Neuronal stem cell (in vitro differentiated cells): ENCODE data around the gene MAP10.

ENCODE experiments used
- DNase-seq: peaks from one replicate; pipeline ENCODE4 v3.0.0-alpha.2; 2013; ENCODE audit warnings: low spot score
- H2AFZ ChIP-seq: one replicate; pipeline ENCODE4 v1.6.1; 2013; ENCODE audit warnings: mild to moderate bottlenecking, low read length, inconsistent platforms
- H2AK5ac ChIP-seq: 2 replicates; pipeline ENCODE4 v1.6.1; 2013; ENCODE audit warnings: low read depth, mild to moderate bottlenecking, inconsistent platforms, low read length, moderate library complexity, mixed read lengths
- H2BK120ac ChIP-seq: 2 replicates; pipeline ENCODE4 v1.6.1; 2013; ENCODE audit warnings: low read depth, mild to moderate bottlenecking, inconsistent platforms, low read length, moderate library complexity, mixed read lengths
- H2BK12ac ChIP-seq: one replicate; pipeline ENCODE4 v1.6.1; 2013; ENCODE audit warnings: low read length, inconsistent platforms
- H2BK15ac ChIP-seq: 2 replicates; pipeline ENCODE4 v1.6.1; 2013; ENCODE audit warnings: mild to moderate bottlenecking, low read length, inconsistent platforms, mixed read lengths
- H2BK5ac ChIP-seq: one replicate; pipeline ENCODE4 v1.6.1; 2013; ENCODE audit warnings: inconsistent platforms, mild to moderate bottlenecking, low read length, moderate library complexity
- H3K14ac ChIP-seq: one replicate; pipeline ENCODE4 v1.6.1; 2013; ENCODE audit warnings: low read length, inconsistent platforms
- H3K18ac ChIP-seq: 2 replicates; pipeline ENCODE4 v1.6.1; 2013; ENCODE audit warnings: low read length, inconsistent platforms
- H3K23ac ChIP-seq: 2 replicates; pipeline ENCODE4 v1.6.1; 2013; ENCODE audit warnings: low read depth, mild to moderate bottlenecking, mixed read lengths, low read length, inconsistent platforms; ENCODE audit not compliant: poor library complexity
- H3K27ac ChIP-seq: replicated peaks from 3 replicates; pipeline ENCODE4 v1.5.1; 2013; ENCODE audit warnings: low read length, inconsistent platforms
- H3K27me3 ChIP-seq, 3 experiments: 2 replicates each; pipeline ENCODE4 v1.6.1; 2013; ENCODE audit warnings: low read length in 3 of 3, mild to moderate bottlenecking in 2 of 3, inconsistent platforms in 1 of 3, low read depth in 1 of 3, mixed read lengths in 1 of 3, moderate library complexity in 1 of 3; ENCODE audit not compliant: control insufficient read depth in 3 of 3, insufficient read depth in 3 of 3
- H3K36me3 ChIP-seq, 2 donors: replicated peaks in 1 of 2; 2 replicates each; pipeline ENCODE4 v1.6.1; 2013; ENCODE audit warnings: low read length in 2 of 2; ENCODE audit not compliant: control insufficient read depth in 2 of 2, insufficient read depth in 2 of 2
- H3K4ac ChIP-seq: 2 replicates; pipeline ENCODE4 v1.6.1; 2013; ENCODE audit warnings: inconsistent platforms, mild to moderate bottlenecking, low read length, moderate library complexity
- H3K4me1 ChIP-seq, 2 donors: 1 replicate in 1 of 2; 2 replicates in 1 of 2; pipeline ENCODE4 v1.6.1; 2013; ENCODE audit warnings: low read length in 2 of 2, low read depth in 1 of 2; ENCODE audit not compliant: control insufficient read depth in 2 of 2, insufficient read depth in 1 of 2
- H3K4me2 ChIP-seq: one replicate; pipeline ENCODE4 v1.6.1; 2013; ENCODE audit warnings: mild to moderate bottlenecking, low read length, inconsistent platforms; ENCODE audit not compliant: insufficient read depth, poor library complexity, severe bottlenecking
- H3K4me3 ChIP-seq, 2 donors: 2 replicates each; pipeline ENCODE4 v1.5.1; 2013; ENCODE audit warnings: low read length in 2 of 2, mild to moderate bottlenecking in 2 of 2, inconsistent platforms in 1 of 2, moderate library complexity in 1 of 2
- H3K79me1 ChIP-seq: one replicate; pipeline ENCODE4 v1.6.1; 2013; ENCODE audit warnings: low read depth, mild to moderate bottlenecking, inconsistent platforms, low read length, moderate library complexity
- H3K9ac ChIP-seq: one replicate; pipeline ENCODE4 v1.6.1; 2013; ENCODE audit warnings: mild to moderate bottlenecking, low read depth, low read length, inconsistent platforms; ENCODE audit not compliant: poor library complexity
- H3K9me3 ChIP-seq, 2 donors: replicated peaks in 1 of 2; 2 replicates each; pipeline versions ENCODE3 to v1.6.1; 2013; ENCODE audit warnings: low read length in 2 of 2, mild to moderate bottlenecking in 2 of 2, inconsistent platforms in 1 of 2, low read depth in 1 of 2, mixed read lengths in 1 of 2, moderate library complexity in 1 of 2; ENCODE audit not compliant: control insufficient read depth in 2 of 2, insufficient read depth in 1 of 2
- H4K8ac ChIP-seq: one replicate; pipeline ENCODE4 v1.6.1; 2013; ENCODE audit warnings: low read depth, mild to moderate bottlenecking, inconsistent platforms, low read length, moderate library complexity
- H4K91ac ChIP-seq: one replicate; pipeline ENCODE4 v1.6.1; 2013; ENCODE audit warnings: low read length, low read depth, mild to moderate bottlenecking, inconsistent platforms; ENCODE audit not compliant: poor library complexity
- WGBS, 2 donors: extraction: QIAGEN DNeasy Blood & Tissue Kit; methylation state at CpG; one replicate each; pipeline ENCODE4 v1.1.7; 2013; ENCODE audit warnings: missing lambda C conversion rate in 2 of 2, mixed read lengths in 1 of 2; ENCODE audit not compliant: insufficient read length in 2 of 2, insufficient replicate concordance in 1 of 2; ENCODE audit errors: extremely low coverage in 2 of 2; 5-methylcytosine and 5-hydroxymethylcytosine counted together

The MAP10 gene

DNA sequence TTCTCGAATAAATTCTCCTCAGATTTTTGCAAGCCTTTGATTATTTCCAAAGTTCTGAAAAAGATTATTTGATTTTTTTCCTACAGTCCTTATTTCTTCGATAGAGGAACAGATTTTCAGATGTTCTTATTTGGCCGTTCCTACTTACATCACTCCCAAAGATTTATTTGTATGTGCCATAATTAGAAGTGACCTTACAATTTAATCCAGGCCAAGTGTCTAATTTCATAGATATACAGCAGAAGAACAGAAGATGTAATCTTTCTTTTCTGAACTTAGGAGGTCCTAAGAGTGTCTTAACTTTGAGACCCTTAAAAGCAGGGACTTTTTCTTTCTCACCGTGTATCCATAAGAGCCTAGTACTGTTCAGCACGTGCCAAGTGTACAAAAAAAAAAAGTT, 46.3 kb downstream of the MAP10 start:
- Histone ChIP-seq H2AK5ac (no peak overlapping the region), H3K23ac (no peak overlapping the region), H3K4ac (no peak overlapping the region), H2AFZ (no peak overlapping the region), H3K4me1 (no peaks in the 10 kb centered on the region), H3K36me3 (no peaks in the 10 kb centered on the region), H2BK120ac (no peak overlapping the region), H2BK5ac (no peak overlapping the region), H3K4me3 (no peak overlapping the region), H3K27me3 (peaks cover 0 to 3% (median 0%) of the 10 kb centered on the region in 3 experiments), H3K4me2 (no peak overlapping the region), H4K91ac (no peak overlapping the region), H3K14ac (no peak overlapping the region), H3K9me3 (no peaks in the 10 kb centered on the region), H4K8ac (no peak overlapping the region), H3K9ac (no peak overlapping the region), H3K27ac (no peak overlapping the region), H2BK15ac (no peak overlapping the region), H2BK12ac (no peak overlapping the region), H3K79me1 (no peaks in the 10 kb centered on the region), H3K18ac (no peak overlapping the region)
- no peak for DNase-seq
- WGBS, 2 donors, result no CpG with 5 or more reads among the region's 5 CpGs

DNA sequence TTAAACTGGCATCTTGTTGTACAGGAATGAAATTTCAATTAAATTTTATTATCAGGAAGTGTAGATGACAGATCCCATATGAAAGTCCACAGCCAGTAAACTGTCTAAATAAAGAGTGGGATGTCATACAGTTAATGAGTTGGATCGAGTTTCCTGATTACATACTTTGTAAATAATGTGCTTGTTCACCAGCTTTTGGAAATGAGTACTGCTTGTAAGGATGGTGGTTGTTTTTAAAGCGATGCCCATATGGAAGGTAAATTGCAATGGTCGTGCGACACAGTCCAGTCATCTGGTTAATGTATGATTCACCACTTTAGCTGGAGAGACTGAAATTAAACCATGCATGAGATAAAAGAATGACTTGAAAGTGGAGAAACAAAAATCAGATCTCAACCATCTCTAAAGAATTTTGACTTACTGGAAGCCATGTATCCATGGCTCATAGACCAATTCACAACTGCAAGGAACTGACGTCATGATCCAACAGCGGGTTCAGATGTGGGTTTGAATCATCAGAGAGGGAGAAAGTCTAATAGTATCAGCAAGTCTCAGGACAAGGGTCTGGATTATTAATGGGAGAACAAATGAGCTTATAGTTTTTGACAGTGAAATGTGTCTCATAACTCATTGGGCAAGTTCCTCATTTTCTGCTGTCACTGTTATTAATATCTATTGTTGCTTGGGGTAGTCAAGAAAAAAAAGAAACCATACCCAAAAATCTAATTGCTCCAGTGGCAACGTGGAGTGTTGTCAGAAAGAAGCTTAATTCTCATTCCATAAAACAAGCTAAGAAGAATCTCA, 49.0 kb downstream of the MAP10 start:
- H3K23ac ChIP-seq, result no peak overlapping the region
- no peak overlapping the region for H3K18ac ChIP-seq
- no peak overlapping the region for H3K4me3 ChIP-seq
- no peaks in the 10 kb centered on the region for H3K36me3 ChIP-seq
- H3K4me2 ChIP-seq, result no peak overlapping the region
- H4K91ac ChIP-seq, result no peak overlapping the region
- no CpG with 5 or more reads among the region's 7 CpGs for WGBS, 2 donors
- no peak for DNase-seq
- no peak overlapping the region for H4K8ac ChIP-seq
- no peak overlapping the region for H2BK5ac ChIP-seq
- H3K27me3 ChIP-seq, result no peaks in the 10 kb centered on the region
- no peak overlapping the region for H3K27ac ChIP-seq
- no peak overlapping the region for H2BK12ac ChIP-seq
- H3K14ac ChIP-seq, result no peak overlapping the region
- no peak overlapping the region for H2AK5ac ChIP-seq
- no peak overlapping the region for H2BK120ac ChIP-seq
- no peak overlapping the region for H2AFZ ChIP-seq
- H2BK15ac ChIP-seq, result no peak overlapping the region
- no peaks in the 10 kb centered on the region for H3K79me1 ChIP-seq
- H3K9me3 ChIP-seq, result no peaks in the 10 kb centered on the region
- H3K9ac ChIP-seq, result no peak overlapping the region
- H3K4me1 ChIP-seq, result no peaks in the 10 kb centered on the region
- no peak overlapping the region for H3K4ac ChIP-seq

DNA sequence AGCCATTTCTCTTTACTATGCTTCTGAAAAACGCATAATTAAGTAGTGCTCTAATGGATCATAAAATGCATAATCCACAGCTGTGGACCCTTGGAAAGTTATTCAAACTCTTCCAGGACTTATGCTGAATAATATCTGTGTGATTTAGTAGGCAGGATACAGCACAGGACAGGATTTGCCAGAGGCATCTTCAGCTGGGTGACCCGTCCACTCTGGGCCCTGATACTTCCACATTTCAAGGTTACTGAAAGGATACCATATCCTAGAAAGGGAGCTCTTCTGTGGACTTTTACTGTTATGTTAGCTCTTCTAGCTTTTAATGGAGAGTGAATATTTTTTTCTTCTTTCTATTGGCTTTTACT, 49.6 kb downstream of the MAP10 start:
- Histone ChIP-seq H3K18ac (no peak overlapping the region), H3K4ac (no peak overlapping the region), H3K23ac (no peak overlapping the region), H3K4me3 (no peak overlapping the region), H3K27ac (no peak overlapping the region), H3K36me3 (no peaks in the 10 kb centered on the region), H2AK5ac (no peak overlapping the region), H2BK12ac (no peak overlapping the region), H2BK15ac (no peak overlapping the region), H3K79me1 (no peaks in the 10 kb centered on the region), H2AFZ (no peak overlapping the region), H4K91ac (no peak overlapping the region), H3K4me2 (no peak overlapping the region), H3K27me3 (no peaks in the 10 kb centered on the region), H3K9me3 (no peaks in the 10 kb centered on the region), H4K8ac (no peak overlapping the region), H2BK5ac (no peak overlapping the region), H2BK120ac (no peak overlapping the region), H3K14ac (no peak overlapping the region), H3K9ac (no peak overlapping the region), H3K4me1 (no peaks in the 10 kb centered on the region)
- WGBS, 2 donors, result no CpG with 5 or more reads among the region's 2 CpGs
- DNase-seq, result no peak

DNA sequence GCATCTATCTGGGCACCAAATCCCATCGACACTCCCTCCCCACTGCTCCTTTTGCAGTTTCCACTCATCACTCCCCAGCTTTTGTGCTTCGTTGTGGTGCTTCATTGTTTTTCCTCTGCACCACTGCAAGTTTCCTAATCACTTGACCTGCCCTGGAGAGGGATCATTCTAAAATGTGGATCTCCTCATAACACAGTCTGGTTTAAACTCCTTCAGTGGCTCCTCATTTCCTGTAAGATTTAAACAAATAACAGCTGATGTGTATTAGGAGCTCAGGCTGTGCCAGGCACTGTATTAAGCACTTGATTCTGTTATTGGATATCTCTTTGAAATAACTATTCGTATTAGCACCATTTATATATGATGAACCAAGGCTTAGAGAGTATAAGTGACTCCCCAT, 51.3 kb downstream of the MAP10 start:
- Histone ChIP-seq H3K14ac (no peak overlapping the region), H3K36me3 (no peaks in the 10 kb centered on the region), H3K9ac (no peak overlapping the region), H3K4me2 (no peak overlapping the region), H3K23ac (no peak overlapping the region), H3K27ac (no peak overlapping the region), H4K8ac (no peak overlapping the region), H2BK12ac (no peak overlapping the region), H4K91ac (no peak overlapping the region), H3K79me1 (no peaks in the 10 kb centered on the region), H2BK15ac (no peak overlapping the region), H2AK5ac (no peak overlapping the region), H2AFZ (peak overlapping the region; percentile 66), H3K4ac (no peak overlapping the region), H2BK120ac (no peak overlapping the region), H3K4me3 (no peak overlapping the region), H2BK5ac (no peak overlapping the region), H3K4me1 (no peaks in the 10 kb centered on the region), H3K9me3 (no peaks in the 10 kb centered on the region), H3K18ac (no peak overlapping the region), H3K27me3 (no peaks in the 10 kb centered on the region)
- no peak for DNase-seq
- no CpG with 5 or more reads among the region's 3 CpGs for WGBS, 2 donors
